H9 (cell line): ENCODE measurements around the gene ABR. TPM values are rescaled to one million over a fixed set of nuclear protein-coding genes. Genes with fewer than 3 reads are reported as not detected.

Experiments
- DNase-seq: peaks from one replicate; pipeline ENCODE4 v3.0.0-alpha.2; 2017
- H2AFZ ChIP-seq: one replicate; pipeline ENCODE4 v1.6.1; 2013; ENCODE audit warnings: mild to moderate bottlenecking, low read length, control low read depth, moderate library complexity
- H2AK5ac ChIP-seq: 2 replicates; pipeline ENCODE4 v1.6.1; 2013; ENCODE audit warnings: low read length, control low read depth, mixed read lengths; ENCODE audit not compliant: insufficient read length
- H2BK120ac ChIP-seq: one replicate; pipeline ENCODE4 v1.6.1; 2013; ENCODE audit warnings: low read depth, mild to moderate bottlenecking, low read length, control low read depth, inconsistent platforms; ENCODE audit not compliant: poor library complexity, severe bottlenecking
- H2BK12ac ChIP-seq: 2 replicates; pipeline ENCODE4 v1.6.1; 2013; ENCODE audit warnings: low read length, control low read depth, mixed read lengths, low read depth; ENCODE audit not compliant: insufficient read length
- H2BK15ac ChIP-seq: 2 replicates; pipeline ENCODE4 v1.6.1; 2013; ENCODE audit warnings: low read depth, low read length, control low read depth
- H2BK20ac ChIP-seq: one replicate; pipeline ENCODE4 v1.6.1; 2013; ENCODE audit warnings: low read depth, mild to moderate bottlenecking, low read length, control low read depth, inconsistent platforms; ENCODE audit not compliant: poor library complexity, severe bottlenecking
- H2BK5ac ChIP-seq: 2 replicates; pipeline ENCODE4 v1.6.1; 2013; ENCODE audit warnings: low read length, control low read depth, mixed read lengths; ENCODE audit not compliant: insufficient read length
- H3K14ac ChIP-seq: 2 replicates; pipeline ENCODE4 v1.6.1; 2013; ENCODE audit warnings: low read length, control low read depth; ENCODE audit not compliant: insufficient read depth
- H3K18ac ChIP-seq: 2 replicates; pipeline ENCODE4 v1.6.1; 2013; ENCODE audit warnings: low read depth, mild to moderate bottlenecking, mixed read lengths, low read length, control low read depth; ENCODE audit not compliant: insufficient read length
- H3K23ac ChIP-seq: 2 replicates; pipeline ENCODE4 v1.6.1; 2013; ENCODE audit warnings: low read length, control low read depth, mixed read lengths, low read depth; ENCODE audit not compliant: insufficient read length
- H3K23me2 ChIP-seq: 2 replicates; pipeline ENCODE4 v1.6.1; 2013; ENCODE audit warnings: low read depth, mild to moderate bottlenecking, mixed read lengths, low read length, control low read depth; ENCODE audit not compliant: insufficient read length, poor library complexity, severe bottlenecking
- H3K27ac ChIP-seq: 2 replicates; pipeline ENCODE4 v1.5.1; 2013; ENCODE audit warnings: low read length, control low read depth, mixed read lengths, low read depth; ENCODE audit not compliant: insufficient read length
- H3K27me3 ChIP-seq: 2 replicates; pipeline ENCODE4 v1.6.1; 2013; ENCODE audit warnings: low read length, control low read depth, inconsistent platforms; ENCODE audit not compliant: insufficient read depth
- H3K4ac ChIP-seq: 2 replicates; pipeline ENCODE4 v1.6.1; 2013; ENCODE audit warnings: low read depth, mild to moderate bottlenecking, control low read depth, inconsistent platforms, low read length, moderate library complexity
- H3K4me1 ChIP-seq: 2 replicates; pipeline ENCODE4 v1.6.1; 2013; ENCODE audit warnings: low read length, control low read depth, inconsistent platforms; ENCODE audit not compliant: insufficient read depth
- H3K4me2 ChIP-seq: 2 replicates; pipeline ENCODE4 v1.6.1; 2013; ENCODE audit warnings: low read length, control low read depth, mixed read lengths; ENCODE audit not compliant: insufficient read length, insufficient read depth
- H3K56ac ChIP-seq: 2 replicates; pipeline ENCODE4 v1.6.1; 2013; ENCODE audit warnings: low read depth, mild to moderate bottlenecking, mixed read lengths, low read length, control low read depth; ENCODE audit not compliant: insufficient read length
- H3K79me1 ChIP-seq: 2 replicates; pipeline ENCODE4 v1.6.1; 2013; ENCODE audit warnings: low read depth, mild to moderate bottlenecking, moderate library complexity, low read length, control low read depth, inconsistent platforms; ENCODE audit not compliant: insufficient read depth, poor library complexity, severe bottlenecking
- H3K79me2 ChIP-seq: 2 replicates; pipeline ENCODE4 v1.6.1; 2013; ENCODE audit warnings: low read length, control low read depth, inconsistent platforms; ENCODE audit not compliant: insufficient read depth
- H3K9ac ChIP-seq: 2 replicates; pipeline ENCODE4 v1.6.1; 2013; ENCODE audit warnings: low read length, control low read depth, mixed read lengths; ENCODE audit not compliant: insufficient read length; ENCODE audit errors: extremely low read depth
- H3K9me3 ChIP-seq: one replicate; pipeline ENCODE4 v1.6.1; 2013; ENCODE audit warnings: low read depth, low read length, inconsistent platforms; ENCODE audit not compliant: control insufficient read depth
- H3T11ph ChIP-seq: one replicate; pipeline ENCODE4 v1.6.1; 2013; ENCODE audit warnings: mild to moderate bottlenecking, low read length, control low read depth, inconsistent platforms
- H4K20me1 ChIP-seq: one replicate; pipeline ENCODE4 v1.6.1; 2013; ENCODE audit not compliant: control insufficient read depth, insufficient read length, insufficient read depth
- H4K5ac ChIP-seq: 2 replicates; pipeline ENCODE4 v1.6.1; 2013; ENCODE audit warnings: low read depth, mild to moderate bottlenecking, mixed read lengths, low read length, control low read depth; ENCODE audit not compliant: insufficient read length
- H4K8ac ChIP-seq: replicated peaks from 2 replicates; pipeline ENCODE4 v1.6.1; 2013; ENCODE audit warnings: low read length, control low read depth, mixed read lengths, low read depth; ENCODE audit not compliant: insufficient read length
- H4K91ac ChIP-seq: 2 replicates; pipeline ENCODE4 v1.6.1; 2013; ENCODE audit warnings: low read depth, mild to moderate bottlenecking, moderate library complexity, mixed read lengths, low read length, control low read depth; ENCODE audit not compliant: insufficient read length
- H3K27ac Mint-ChIP-seq, 3 experiments: 2 replicates in 2 of 3; 3 replicates in 1 of 3; pipeline ENCODE4 v1.8.0; 2020 to 2021; ENCODE audit warnings: mixed read lengths in 3 of 3, mild to moderate bottlenecking in 1 of 3, moderate library complexity in 1 of 3
- H3K27me3 Mint-ChIP-seq: 2 replicates; pipeline ENCODE4 v1.8.0; 2021; ENCODE audit warnings: low read depth, mild to moderate bottlenecking, moderate library complexity, mixed read lengths
- H3K36me3 Mint-ChIP-seq, 3 experiments: 2 replicates in 2 of 3; 3 replicates in 1 of 3; pipeline ENCODE4 v1.8.0; 2020 to 2021; ENCODE audit warnings: low read depth in 3 of 3, mixed read lengths in 3 of 3; ENCODE audit not compliant: insufficient read depth in 1 of 3
- H3K4me1 Mint-ChIP-seq, 2 experiments: 2 replicates each; pipeline ENCODE4 v1.8.0; 2020; ENCODE audit warnings: mixed read lengths in 2 of 2
- H3K4me3 Mint-ChIP-seq, 2 experiments: 2 replicates in 1 of 2; 3 replicates in 1 of 2; pipeline ENCODE4 v1.8.0; 2020 to 2021; ENCODE audit warnings: mild to moderate bottlenecking in 2 of 2, mixed read lengths in 2 of 2, moderate library complexity in 1 of 2
- H3K9me3 Mint-ChIP-seq, 2 experiments: 2 replicates in 1 of 2; 3 replicates in 1 of 2; pipeline ENCODE4 v1.8.0; 2020; ENCODE audit warnings: mild to moderate bottlenecking in 2 of 2, mixed read lengths in 2 of 2, moderate library complexity in 1 of 2
- WGBS: extraction: QIAGEN DNeasy Blood & Tissue Kit; methylation state at CpG from one replicate; pipeline ENCODE4 v1.1.7; 2013; ENCODE audit warnings: missing lambda C conversion rate, low lambda C conversion rate, mixed read lengths; ENCODE audit not compliant: insufficient read length; ENCODE audit errors: extremely low coverage; 5-methylcytosine and 5-hydroxymethylcytosine counted together
- total RNA-seq: library from RNA; stranded (reverse); gene quantifications from 2 replicates; pipeline ENCODE4 v1.2.1, GENCODE V29; 2021
- TF ChIP-seq, protein P1 (sequence below): fragments of 200-600 bp; sonication (generic); conservative IDR thresholded peaks from 3 replicates; pipeline ENCODE4 v1.8.0; 2021; ENCODE audit warnings: antibody characterized with exemption, mild to moderate bottlenecking

The ABR gene
- total RNA-seq, 1 experiment from 2014 or later = 34.7 TPM

DNA sequence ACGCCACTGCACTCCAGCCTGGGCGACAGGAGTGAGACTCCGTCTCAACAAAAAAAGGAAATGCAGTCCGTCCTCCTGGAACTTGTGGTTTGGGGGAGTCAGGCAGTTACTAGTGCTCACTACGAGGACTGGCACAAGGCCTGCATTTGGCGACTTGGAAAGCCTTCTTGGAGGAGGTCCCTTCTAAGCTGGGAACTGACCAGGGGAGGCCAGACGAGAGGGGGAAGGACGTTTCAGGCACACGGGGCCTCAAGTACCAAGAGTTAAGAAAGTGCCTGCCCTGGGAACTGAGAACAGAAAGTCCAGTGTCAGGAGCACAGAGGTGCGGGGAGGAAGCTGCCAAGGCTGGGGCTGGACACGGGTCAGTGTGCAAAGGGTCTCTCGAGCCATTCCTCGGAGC lies 89.9 kb downstream of the ABR start:
- Histone ChIP-seq H3K79me2 (no peaks in the 10 kb centered on the region), H3K4me2 (no peak overlapping the region), H3K4me1 (no peaks in the 10 kb centered on the region; the same call in 1 of the 2 replicates), H2BK15ac (no peak overlapping the region), H2AK5ac (no peak overlapping the region), H4K8ac (no peak overlapping the region), H3K9ac (no peak overlapping the region), H3K18ac (no peak overlapping the region), H2BK12ac (no peak overlapping the region), H2AFZ (no peak overlapping the region), H3K79me1 (no peaks in the 10 kb centered on the region), H2BK120ac (no peak overlapping the region), H3K4ac (no peak overlapping the region), H3K27me3 (no peaks in the 10 kb centered on the region), H3K9me3 (no peaks in the 10 kb centered on the region), H3K23me2 (no peaks in the 10 kb centered on the region), H2BK20ac (no peak overlapping the region), H4K20me1 (no peaks in the 10 kb centered on the region), H4K5ac (no peak overlapping the region), H2BK5ac (no peak overlapping the region), H4K91ac (no peak overlapping the region), H3T11ph (no peak overlapping the region), H3K23ac (no peak overlapping the region), H3K27ac (no peak overlapping the region), H3K14ac (no peak overlapping the region), H3K56ac (no peak overlapping the region)
- Mint-ChIP-seq H3K27me3 (no peaks in the 10 kb centered on the region; the same call in 1 of the 2 replicates), H3K4me3 (no peak overlapping the region; a peak in 1 of 5 replicates), H3K9me3 (no peaks in the 10 kb centered on the region), H3K27ac (peak overlapping the region in 1 of 3 experiments; percentile 67; a peak in 1 of 7 replicates), H3K4me1 (peaks cover 3 to 9% of the 10 kb centered on the region in 2 experiments), H3K36me3 (peaks cover 9 to 17% (median 12%) of the 10 kb centered on the region in 3 experiments; a peak in 6 of 7 replicates)
- WGBS = no CpG with 5 or more reads among the region's 13 CpGs
- TF ChIP-seq, protein P1, sequence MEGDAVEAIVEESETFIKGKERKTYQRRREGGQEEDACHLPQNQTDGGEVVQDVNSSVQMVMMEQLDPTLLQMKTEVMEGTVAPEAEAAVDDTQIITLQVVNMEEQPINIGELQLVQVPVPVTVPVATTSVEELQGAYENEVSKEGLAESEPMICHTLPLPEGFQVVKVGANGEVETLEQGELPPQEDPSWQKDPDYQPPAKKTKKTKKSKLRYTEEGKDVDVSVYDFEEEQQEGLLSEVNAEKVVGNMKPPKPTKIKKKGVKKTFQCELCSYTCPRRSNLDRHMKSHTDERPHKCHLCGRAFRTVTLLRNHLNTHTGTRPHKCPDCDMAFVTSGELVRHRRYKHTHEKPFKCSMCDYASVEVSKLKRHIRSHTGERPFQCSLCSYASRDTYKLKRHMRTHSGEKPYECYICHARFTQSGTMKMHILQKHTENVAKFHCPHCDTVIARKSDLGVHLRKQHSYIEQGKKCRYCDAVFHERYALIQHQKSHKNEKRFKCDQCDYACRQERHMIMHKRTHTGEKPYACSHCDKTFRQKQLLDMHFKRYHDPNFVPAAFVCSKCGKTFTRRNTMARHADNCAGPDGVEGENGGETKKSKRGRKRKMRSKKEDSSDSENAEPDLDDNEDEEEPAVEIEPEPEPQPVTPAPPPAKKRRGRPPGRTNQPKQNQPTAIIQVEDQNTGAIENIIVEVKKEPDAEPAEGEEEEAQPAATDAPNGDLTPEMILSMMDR = no peak
- DNase-seq = no peak
